ENCODE measurements around the gene ATOH8. TPM values are rescaled to one million over a fixed set of nuclear protein-coding genes. Genes with fewer than 3 reads are reported as not detected.

Gene ATOH8
- total and polyA plus RNA-seq, 2 donors (not counting 3 experiments of a cell fraction or from before 2014, with no cell fraction given) = 10.3 to 12.8 TPM

DNA sequence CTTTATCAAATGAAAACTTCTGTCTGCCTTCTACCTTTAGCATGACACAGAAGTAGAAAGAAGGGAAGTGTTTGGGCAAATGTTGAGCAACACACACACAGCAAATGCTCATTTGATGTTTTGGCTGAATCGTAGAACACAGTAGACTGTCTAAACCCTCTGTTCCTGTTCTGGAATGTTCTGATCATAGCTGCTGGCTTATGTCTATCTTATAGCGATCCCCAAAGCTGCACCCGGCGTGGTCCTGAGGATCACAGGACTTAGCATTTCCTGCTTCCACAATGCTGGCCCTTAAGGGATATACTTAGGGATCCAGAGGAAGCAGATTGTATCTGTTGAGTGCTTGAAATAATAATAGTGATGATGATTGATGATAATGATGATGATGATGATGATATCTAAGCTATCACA is 44.4 kb upstream of the ATOH8 start:
- CTCF ChIA-PET = interaction anchor here (0.6 to 8.8 kb wide), 12 partner anchors 10 to 283 kb away, joined by 3 to 137 read pairs (median 8); partner anchors contain the start of gene GNLY
- intact Hi-C loops (cut with micrococcal nuclease) = no loop called here
- POLR2A ChIA-PET = no interaction called here
- Histone ChIP-seq H3K27ac (ENCODE audit: insufficient read depth, low read depth, low read length) (no peak overlapping the region), H3K9me1 (replicated peaks; ENCODE audit: control insufficient read depth, extremely low read depth, insufficient read depth, low read length) (no peaks in the 10 kb centered on the region), H3K4me3 (replicated peaks in 1 of 3; ENCODE audit: insufficient read depth in 1 of 3, low read depth in 1 of 3, low read length in 3 of 3) (no peak overlapping the region), H4K20me1 (replicated peaks; ENCODE audit: control insufficient read depth, extremely low read depth, insufficient read depth, low read length) (no peaks in the 10 kb centered on the region), H3K4me1 (ENCODE audit: control insufficient read depth, extremely low read depth, insufficient read depth, low read length) (peaks cover 14% of the 10 kb centered on the region), H2AFZ (ENCODE audit: low read depth, low read length) (no peak overlapping the region), H3K9me3 (replicated peaks; ENCODE audit: control insufficient read depth, insufficient read depth, low read length) (no peaks in the 10 kb centered on the region), H3K36me3 (ENCODE audit: control insufficient read depth in 2 of 2, extremely low read depth in 1 of 2, insufficient read depth in 2 of 2, low read length in 2 of 2) (no peaks in the 10 kb centered on the region), H3K27me3 (ENCODE audit: control insufficient read depth in 2 of 2, insufficient read depth in 2 of 2, low read length in 2 of 2) (no peaks in the 10 kb centered on the region), H3K9ac (replicated peaks; ENCODE audit: extremely low read depth, insufficient read depth, low read length) (no peak overlapping the region), H3K4me2 (ENCODE audit: insufficient read depth, low read length) (no peak overlapping the region), H3K79me2 (ENCODE audit: control insufficient read depth, insufficient read depth, low read length) (no peaks in the 10 kb centered on the region)
- peak; percentile 9 for DNase-seq (ENCODE audit: low read depth, low spot score)
- FAIRE-seq = no peak
- dilution Hi-C loops (cut with MboI; ENCODE audit: extremely low pct_ligation_motif_present, low sequenced_read_pairs) = loop anchor here (25.0 kb wide), 1 partner anchor 103 kb away; no protein-coding TSS in a partner anchor
- TF ChIP-seq FOS (IDR thresholded peaks at IDR 0.05; ENCODE audit: borderline replicate concordance, insufficient read depth, low read length) = no peak
- no peak for TF ChIP-seq MYC (IDR thresholded peaks at IDR 0.05; ENCODE audit: low read depth, low read length)
- no peak for TF ChIP-seq EZH2 (IDR thresholded peaks at IDR 0.05; ENCODE audit: borderline replicate concordance, low read depth, low read length, severe bottlenecking)
- TF ChIP-seq, protein P1, sequence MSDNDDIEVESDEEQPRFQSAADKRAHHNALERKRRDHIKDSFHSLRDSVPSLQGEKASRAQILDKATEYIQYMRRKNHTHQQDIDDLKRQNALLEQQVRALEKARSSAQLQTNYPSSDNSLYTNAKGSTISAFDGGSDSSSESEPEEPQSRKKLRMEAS (IDR thresholded peaks at IDR 0.05; ENCODE audit: insufficient read depth, insufficient read length) = no peak
- no peak for TF ChIP-seq POLR2AphosphoS5 (IDR thresholded peaks at IDR 0.05; ENCODE audit: insufficient read depth, low read depth, low read length)
- TF ChIP-seq GATA2 (IDR thresholded peaks at IDR 0.05; ENCODE audit: insufficient read depth, insufficient read length, low read depth, low read length) = no peak
- TF ChIP-seq, protein P2, sequence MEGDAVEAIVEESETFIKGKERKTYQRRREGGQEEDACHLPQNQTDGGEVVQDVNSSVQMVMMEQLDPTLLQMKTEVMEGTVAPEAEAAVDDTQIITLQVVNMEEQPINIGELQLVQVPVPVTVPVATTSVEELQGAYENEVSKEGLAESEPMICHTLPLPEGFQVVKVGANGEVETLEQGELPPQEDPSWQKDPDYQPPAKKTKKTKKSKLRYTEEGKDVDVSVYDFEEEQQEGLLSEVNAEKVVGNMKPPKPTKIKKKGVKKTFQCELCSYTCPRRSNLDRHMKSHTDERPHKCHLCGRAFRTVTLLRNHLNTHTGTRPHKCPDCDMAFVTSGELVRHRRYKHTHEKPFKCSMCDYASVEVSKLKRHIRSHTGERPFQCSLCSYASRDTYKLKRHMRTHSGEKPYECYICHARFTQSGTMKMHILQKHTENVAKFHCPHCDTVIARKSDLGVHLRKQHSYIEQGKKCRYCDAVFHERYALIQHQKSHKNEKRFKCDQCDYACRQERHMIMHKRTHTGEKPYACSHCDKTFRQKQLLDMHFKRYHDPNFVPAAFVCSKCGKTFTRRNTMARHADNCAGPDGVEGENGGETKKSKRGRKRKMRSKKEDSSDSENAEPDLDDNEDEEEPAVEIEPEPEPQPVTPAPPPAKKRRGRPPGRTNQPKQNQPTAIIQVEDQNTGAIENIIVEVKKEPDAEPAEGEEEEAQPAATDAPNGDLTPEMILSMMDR (IDR thresholded peaks at IDR 0.05; ENCODE audit: extremely low read depth in 1 of 2, insufficient read depth in 1 of 2, low read depth in 1 of 2, low read length in 2 of 2) = no peak
- TF ChIP-seq POLR2A (IDR thresholded peaks at IDR 0.05; ENCODE audit: low read depth, low read length) = no peak
- no peak for TF ChIP-seq JUN (IDR thresholded peaks at IDR 0.05; ENCODE audit: borderline replicate concordance, insufficient read depth, insufficient read length, low read depth)
- no TSS peak for BruUV-seq (replicated peaks)

Data from endothelial cell of umbilical vein (primary cell).